Endodermal cell (in vitro differentiated cells): ENCODE data around the gene CD22. TPM values are rescaled to one million over a fixed set of nuclear protein-coding genes. Genes with fewer than 3 reads are reported as not detected.
"Not testable (repeated sequence)": the region's sequence is repeated elsewhere in the genome, so short reads cannot be mapped to it uniquely, and the experiment has no call there.

ENCODE experiments used
- DNase-seq: peaks from one replicate; pipeline ENCODE4 v3.0.0-alpha.2; 2017
- H3K27ac ChIP-seq: 2 replicates; pipeline ENCODE4 v1.5.1; 2013; ENCODE audit warnings: mild to moderate bottlenecking, low read depth, low read length, moderate library complexity
- H3K27me3 ChIP-seq: 2 replicates; pipeline ENCODE4 v1.6.1; 2013; ENCODE audit warnings: mild to moderate bottlenecking, low read length, moderate library complexity; ENCODE audit not compliant: insufficient read depth, control insufficient read depth, poor library complexity, severe bottlenecking
- H3K36me3 ChIP-seq: 2 replicates; pipeline ENCODE4 v1.7.0; 2013; ENCODE audit warnings: mild to moderate bottlenecking, low read length, moderate library complexity; ENCODE audit not compliant: control insufficient read depth, insufficient read depth
- H3K4me1 ChIP-seq: one replicate; pipeline ENCODE4 v1.7.0; 2013; ENCODE audit warnings: low read length; ENCODE audit not compliant: control insufficient read depth, insufficient read depth
- H3K4me3 ChIP-seq: 2 replicates; pipeline ENCODE4 v1.5.1; 2013; ENCODE audit warnings: mild to moderate bottlenecking, low read length, moderate library complexity
- H3K9ac ChIP-seq: 2 replicates; pipeline ENCODE4 v1.6.1; 2013; ENCODE audit warnings: mild to moderate bottlenecking, low read length, moderate library complexity; ENCODE audit not compliant: poor library complexity, severe bottlenecking; ENCODE audit errors: extremely low read depth
- H3K9me3 ChIP-seq: 2 replicates; pipeline ENCODE4 v1.6.1; 2013; ENCODE audit warnings: mild to moderate bottlenecking, low read length, moderate library complexity; ENCODE audit not compliant: control insufficient read depth
- H3K27ac Mint-ChIP-seq: 2 replicates; pipeline ENCODE4 v1.8.0; 2020; ENCODE audit warnings: mixed read lengths
- H3K27me3 Mint-ChIP-seq: 2 replicates; pipeline ENCODE4 v1.8.0; 2021; ENCODE audit warnings: mild to moderate bottlenecking, mixed read lengths; ENCODE audit not compliant: insufficient read depth
- H3K36me3 Mint-ChIP-seq: 2 replicates; pipeline ENCODE4 v1.8.0; 2020; ENCODE audit warnings: low read depth, mixed read lengths
- H3K4me1 Mint-ChIP-seq: 2 replicates; pipeline ENCODE4 v1.8.0; 2020; ENCODE audit warnings: mixed read lengths
- H3K4me3 Mint-ChIP-seq: 2 replicates; pipeline ENCODE4 v1.8.0; 2020; ENCODE audit warnings: mild to moderate bottlenecking, moderate library complexity, mixed read lengths
- H3K9me3 Mint-ChIP-seq: 2 replicates; pipeline ENCODE4 v1.8.0; 2020; ENCODE audit warnings: mild to moderate bottlenecking, mixed read lengths
- WGBS, 2 experiments: methylation state at CpG; one replicate each; pipeline versions ENCODE4 v1.1.5 to v1.1.7; 2013; ENCODE audit warnings: missing lambda C conversion rate in 2 of 2, mixed read lengths in 1 of 2; ENCODE audit not compliant: insufficient coverage in 1 of 2, insufficient read length in 1 of 2; 5-methylcytosine and 5-hydroxymethylcytosine counted together
- total RNA-seq, 2 donors: library from RNA; stranded (reverse); fragmentation: NEBNext Ultra II Directional in 1 of 2; extraction: Animal tissue kit (Norgen Biotek cat#: 25700) in 1 of 2; gene quantifications; 2 replicates in 1 of 2; 3 replicates in 1 of 2; pipeline ENCODE4 v1.2.1, GENCODE V29; 2021
- TF ChIP-seq, protein P1 (sequence below): fragments of 200-600 bp; sonication (generic); conservative IDR thresholded peaks from 2 replicates; pipeline ENCODE4 v1.5.0; 2021; ENCODE audit warnings: antibody characterized with exemption, mild to moderate bottlenecking

The CD22 gene
- total RNA-seq, 2 donors from 2014 or later: not detected

DNA sequence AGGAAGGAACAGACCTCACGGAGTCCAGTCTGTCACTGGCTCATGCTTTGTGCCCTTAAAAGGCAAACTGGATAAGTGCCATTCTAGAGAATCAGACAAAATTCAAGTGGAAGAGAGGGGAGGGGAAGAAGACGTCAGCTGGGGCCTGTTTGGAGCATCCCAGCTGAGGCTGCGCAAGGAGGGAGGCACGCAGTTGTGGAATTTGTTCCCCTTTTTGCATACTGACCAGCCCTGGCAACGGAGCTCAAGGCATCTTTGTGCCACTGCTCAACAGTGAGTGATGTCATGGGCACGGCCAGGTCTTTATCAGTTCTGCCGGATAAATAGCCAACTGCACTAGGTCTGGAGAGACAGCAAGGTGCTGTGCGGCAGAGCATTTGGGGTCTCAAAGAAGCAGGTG lies 41.7 kb downstream of the CD22 start, which contains the start of gene GPR42:
TSS of gene GPR42 (plus strand) at position 347 of the 400 bp plus-strand sequence. CDS start 292 bp downstream, outside the sequence.
- Histone ChIP-seq H3K4me1 (no peaks in the 10 kb centered on the region), H3K27me3 (no peaks in the 10 kb centered on the region), H3K27ac (no peak within 1 kb of the TSS), H3K9me3 (no peaks in the 10 kb centered on the region), H3K4me3 (no peak within 1 kb of the TSS), H3K9ac (no peak within 1 kb of the TSS), H3K36me3 (no peaks in the 10 kb centered on the region)
- no peaks in the 10 kb centered on the region for H3K4me1 Mint-ChIP-seq
- peaks cover 13% of the 10 kb centered on the region for H3K27me3 Mint-ChIP-seq
- H3K36me3 Mint-ChIP-seq: no peaks in the 10 kb centered on the region
- TF ChIP-seq, protein P1, sequence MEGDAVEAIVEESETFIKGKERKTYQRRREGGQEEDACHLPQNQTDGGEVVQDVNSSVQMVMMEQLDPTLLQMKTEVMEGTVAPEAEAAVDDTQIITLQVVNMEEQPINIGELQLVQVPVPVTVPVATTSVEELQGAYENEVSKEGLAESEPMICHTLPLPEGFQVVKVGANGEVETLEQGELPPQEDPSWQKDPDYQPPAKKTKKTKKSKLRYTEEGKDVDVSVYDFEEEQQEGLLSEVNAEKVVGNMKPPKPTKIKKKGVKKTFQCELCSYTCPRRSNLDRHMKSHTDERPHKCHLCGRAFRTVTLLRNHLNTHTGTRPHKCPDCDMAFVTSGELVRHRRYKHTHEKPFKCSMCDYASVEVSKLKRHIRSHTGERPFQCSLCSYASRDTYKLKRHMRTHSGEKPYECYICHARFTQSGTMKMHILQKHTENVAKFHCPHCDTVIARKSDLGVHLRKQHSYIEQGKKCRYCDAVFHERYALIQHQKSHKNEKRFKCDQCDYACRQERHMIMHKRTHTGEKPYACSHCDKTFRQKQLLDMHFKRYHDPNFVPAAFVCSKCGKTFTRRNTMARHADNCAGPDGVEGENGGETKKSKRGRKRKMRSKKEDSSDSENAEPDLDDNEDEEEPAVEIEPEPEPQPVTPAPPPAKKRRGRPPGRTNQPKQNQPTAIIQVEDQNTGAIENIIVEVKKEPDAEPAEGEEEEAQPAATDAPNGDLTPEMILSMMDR: no peak
- 93% methylated on average over 5 of the region's 8 CpGs; no CpG with 5 or more reads in 1 of the 2 experiments for WGBS, 2 experiments
- H3K4me3 Mint-ChIP-seq: no peak within 1 kb of the TSS
- no peak within 1 kb of the TSS for H3K27ac Mint-ChIP-seq
- peaks cover 1% of the 10 kb centered on the region for H3K9me3 Mint-ChIP-seq
- DNase-seq: no peak

DNA sequence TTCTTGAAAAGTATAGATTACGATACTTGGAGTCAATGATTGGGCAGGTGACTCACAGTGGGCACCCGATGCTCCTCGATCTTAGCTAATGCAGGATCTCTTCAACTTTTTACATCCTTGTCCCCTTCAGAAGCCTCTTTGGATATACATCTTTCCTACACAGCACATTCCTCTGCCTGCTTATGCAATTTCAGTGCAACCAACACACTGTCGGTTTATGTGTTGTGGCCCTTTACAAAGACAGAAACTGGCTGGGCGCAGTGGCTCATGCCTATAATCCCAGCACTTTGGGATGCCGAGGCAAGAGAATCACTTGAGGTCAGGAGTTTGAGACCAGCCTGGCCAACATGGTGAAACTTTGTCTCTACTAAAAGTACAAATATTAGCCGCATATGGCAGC lies 44.5 kb downstream of the CD22 start:
- no peaks in the 10 kb centered on the region for H3K4me1 Mint-ChIP-seq
- H3K9me3 ChIP-seq: no peaks in the 10 kb centered on the region
- no peaks in the 10 kb centered on the region for H3K4me1 ChIP-seq
- TF ChIP-seq, protein P1: no peak
- no peak overlapping the region for H3K4me3 ChIP-seq
- no peak overlapping the region for H3K4me3 Mint-ChIP-seq
- H3K9me3 Mint-ChIP-seq: peaks cover 7% of the 10 kb centered on the region
- no peak for DNase-seq
- H3K27me3 Mint-ChIP-seq: peaks cover 11% of the 10 kb centered on the region
- no peak overlapping the region for H3K27ac Mint-ChIP-seq
- WGBS, 2 experiments: 87% methylated on average over 7 of the region's 7 CpGs
- H3K36me3 ChIP-seq: no peaks in the 10 kb centered on the region
- no peak overlapping the region for H3K27ac ChIP-seq
- no peaks in the 10 kb centered on the region for H3K36me3 Mint-ChIP-seq
- H3K27me3 ChIP-seq: no peaks in the 10 kb centered on the region
- H3K9ac ChIP-seq: no peak overlapping the region

DNA sequence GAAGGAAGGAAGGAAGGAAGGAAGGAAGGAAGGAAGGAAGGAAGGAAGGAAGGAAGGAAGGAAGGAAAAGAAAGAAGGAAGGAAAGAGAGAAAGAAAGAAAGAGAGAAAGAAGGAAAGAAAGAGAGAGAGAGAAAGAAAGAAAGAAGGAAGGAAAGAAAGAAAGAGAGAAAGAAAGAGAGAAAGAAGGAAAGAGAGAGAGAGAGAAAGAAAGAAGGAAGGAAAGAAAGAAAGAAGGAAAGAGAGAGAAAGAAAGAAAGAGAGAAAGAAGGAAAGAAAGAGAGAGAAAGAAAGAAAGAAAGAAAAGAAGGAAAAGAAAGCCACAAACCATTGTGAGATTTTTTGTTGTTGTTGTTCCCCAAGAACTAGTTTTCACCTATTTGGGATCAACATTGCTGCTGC lies 45.0 kb downstream of the CD22 start:
- not testable (repeated sequence) for H3K4me1 Mint-ChIP-seq, H3K27me3 ChIP-seq, H3K27ac Mint-ChIP-seq, H3K27ac ChIP-seq, H3K4me1 ChIP-seq, H3K4me3 Mint-ChIP-seq, H3K9ac ChIP-seq, H3K27me3 Mint-ChIP-seq, H3K36me3 Mint-ChIP-seq, H3K9me3 ChIP-seq, H3K36me3 ChIP-seq, DNase-seq, H3K4me3 ChIP-seq
- H3K9me3 Mint-ChIP-seq: peaks cover 11% of the 10 kb centered on the region
